ENCODE data around the gene EP400.
A peak's percentile ranks its signal among the peaks of the same experiment; 100 is the strongest.

Gene EP400

DNA sequence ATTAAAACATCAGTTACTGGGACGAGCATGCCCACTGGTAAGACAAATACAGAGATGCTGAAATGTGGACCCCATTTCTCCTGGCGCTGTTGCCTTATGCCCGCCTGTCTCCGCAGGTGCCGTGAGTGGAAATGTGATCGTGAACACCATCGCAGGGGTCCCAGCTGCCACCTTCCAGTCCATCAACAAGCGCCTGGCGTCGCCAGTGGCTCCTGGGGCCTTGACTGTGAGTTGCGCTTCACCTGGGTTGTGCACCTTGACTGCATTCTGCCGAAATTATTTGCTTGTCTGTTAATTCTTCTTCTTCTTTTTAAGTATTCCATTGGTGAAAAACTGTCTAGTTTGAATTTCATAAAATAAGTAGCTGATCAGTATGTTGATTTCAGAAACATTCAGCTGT lies 105.2 kb downstream of the EP400 start:
- Histone ChIP-seq H3K36me3 (replicated peaks in 1 of 2; ENCODE audit: control insufficient read depth in 2 of 2, insufficient read depth in 2 of 2, low read length in 2 of 2) (peaks cover 55 to 95% of the 10 kb centered on the region in 2 donors), H3K9ac (ENCODE audit: low read depth, low read length, poor library complexity) (no peak overlapping the region), H3K14ac (ENCODE audit: low read length) (no peak overlapping the region), H4K8ac (ENCODE audit: low read depth, low read length) (no peak overlapping the region), H2BK12ac (ENCODE audit: low read length) (no peak overlapping the region), H3K79me1 (ENCODE audit: low read depth, low read length) (no peaks in the 10 kb centered on the region), H3K18ac (ENCODE audit: low read length) (no peak overlapping the region), H3K4me1 (ENCODE audit: control insufficient read depth in 2 of 2, insufficient read depth in 1 of 2, low read depth in 1 of 2, low read length in 2 of 2) (no peaks in the 10 kb centered on the region), H2BK5ac (ENCODE audit: low read length) (no peak overlapping the region), H3K4me2 (ENCODE audit: insufficient read depth, low read length, poor library complexity, severe bottlenecking) (no peak overlapping the region), H3K27me3 (ENCODE audit: control insufficient read depth in 3 of 3, insufficient read depth in 3 of 3, low read depth in 1 of 3, low read length in 3 of 3) (no peaks in the 10 kb centered on the region), H3K27ac (replicated peaks; ENCODE audit: low read length) (no peak overlapping the region), H2BK120ac (ENCODE audit: low read depth, low read length) (no peak overlapping the region), H3K23ac (ENCODE audit: low read depth, low read length, poor library complexity) (no peak overlapping the region), H3K9me3 (replicated peaks in 1 of 2; ENCODE audit: control insufficient read depth in 2 of 2, insufficient read depth in 1 of 2, low read depth in 1 of 2, low read length in 2 of 2) (peaks cover 8 to 14% of the 10 kb centered on the region in 2 donors), H3K4me3 (ENCODE audit: low read length in 2 of 2) (no peak overlapping the region), H2BK15ac (ENCODE audit: low read length) (no peak overlapping the region), H2AK5ac (ENCODE audit: low read depth, low read length) (no peak overlapping the region), H4K91ac (ENCODE audit: low read depth, low read length, poor library complexity) (no peak overlapping the region), H3K4ac (ENCODE audit: low read length) (no peak overlapping the region), H2AFZ (ENCODE audit: low read length) (no peak overlapping the region)
- WGBS, 2 donors (ENCODE audit: extremely low coverage in 2 of 2, insufficient read length in 2 of 2, insufficient replicate concordance in 1 of 2) = no CpG with 5 or more reads among the region's 12 CpGs
- DNase-seq (ENCODE audit: low spot score) = no peak

DNA sequence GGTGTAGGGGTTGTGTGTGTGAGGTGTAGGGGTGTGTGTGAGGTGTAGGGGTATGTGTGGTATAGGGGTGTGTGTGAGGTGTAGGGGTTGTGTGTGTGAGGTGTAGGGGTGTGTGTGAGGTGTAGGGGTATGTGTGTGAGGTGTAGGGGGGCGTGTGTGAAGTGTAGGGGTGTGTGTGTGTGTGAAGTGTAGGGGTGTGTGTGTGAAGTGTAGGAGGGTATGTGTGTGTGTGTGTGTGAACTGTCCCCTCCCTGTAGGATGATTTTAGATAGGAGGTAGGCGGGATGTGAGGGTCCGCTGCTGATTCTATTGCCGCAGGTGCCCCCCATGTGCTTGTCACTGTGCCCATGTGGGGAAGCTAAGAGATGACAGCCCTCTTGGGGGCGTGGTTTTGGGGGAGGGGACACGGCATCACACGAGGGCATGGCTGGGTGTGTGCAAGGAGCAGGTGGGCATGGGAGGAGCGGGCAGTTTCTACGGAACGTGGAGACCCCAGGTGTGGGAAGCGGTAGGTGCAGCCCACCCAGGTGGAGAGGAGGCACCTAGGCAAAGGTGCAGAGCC lies 105.9 kb downstream of the EP400 start:
- H2AK5ac ChIP-seq (ENCODE audit: low read depth, low read length) = no peak overlapping the region
- H3K23ac ChIP-seq (ENCODE audit: low read depth, low read length, poor library complexity) = peak overlapping the region; percentile 77
- H3K4me2 ChIP-seq (ENCODE audit: insufficient read depth, low read length, poor library complexity, severe bottlenecking) = no peak overlapping the region
- DNase-seq (ENCODE audit: low spot score) = no peak
- H4K91ac ChIP-seq (ENCODE audit: low read depth, low read length, poor library complexity) = no peak overlapping the region
- no peak overlapping the region for H3K4me3 ChIP-seq (ENCODE audit: low read length in 2 of 2)
- H2BK15ac ChIP-seq (ENCODE audit: low read length) = no peak overlapping the region
- H3K14ac ChIP-seq (ENCODE audit: low read length) = no peak overlapping the region
- no peaks in the 10 kb centered on the region for H3K79me1 ChIP-seq (ENCODE audit: low read depth, low read length)
- H3K4ac ChIP-seq (ENCODE audit: low read length) = no peak overlapping the region
- peaks cover 49 to 93% of the 10 kb centered on the region in 2 donors for H3K36me3 ChIP-seq (replicated peaks in 1 of 2; ENCODE audit: control insufficient read depth in 2 of 2, insufficient read depth in 2 of 2, low read length in 2 of 2)
- H3K9ac ChIP-seq (ENCODE audit: low read depth, low read length, poor library complexity) = no peak overlapping the region
- no peak overlapping the region for H2AFZ ChIP-seq (ENCODE audit: low read length)
- H3K18ac ChIP-seq (ENCODE audit: low read length) = no peak overlapping the region
- H3K27ac ChIP-seq (replicated peaks; ENCODE audit: low read length) = no peak overlapping the region
- WGBS, 2 donors (ENCODE audit: extremely low coverage in 2 of 2, insufficient read length in 2 of 2, insufficient replicate concordance in 1 of 2) = 100% methylated on average over 1 of the region's 11 CpGs; no CpG with 5 or more reads in 1 of the 2 donors
- H2BK5ac ChIP-seq (ENCODE audit: low read length) = no peak overlapping the region
- no peaks in the 10 kb centered on the region for H3K4me1 ChIP-seq (ENCODE audit: control insufficient read depth in 2 of 2, insufficient read depth in 1 of 2, low read depth in 1 of 2, low read length in 2 of 2)
- H3K9me3 ChIP-seq (replicated peaks in 1 of 2; ENCODE audit: control insufficient read depth in 2 of 2, insufficient read depth in 1 of 2, low read depth in 1 of 2, low read length in 2 of 2) = peaks cover 6 to 9% of the 10 kb centered on the region in 2 donors
- H2BK12ac ChIP-seq (ENCODE audit: low read length) = no peak overlapping the region
- no peak overlapping the region for H4K8ac ChIP-seq (ENCODE audit: low read depth, low read length)
- no peaks in the 10 kb centered on the region for H3K27me3 ChIP-seq (ENCODE audit: control insufficient read depth in 3 of 3, insufficient read depth in 3 of 3, low read depth in 1 of 3, low read length in 3 of 3)
- H2BK120ac ChIP-seq (ENCODE audit: low read depth, low read length) = no peak overlapping the region

DNA sequence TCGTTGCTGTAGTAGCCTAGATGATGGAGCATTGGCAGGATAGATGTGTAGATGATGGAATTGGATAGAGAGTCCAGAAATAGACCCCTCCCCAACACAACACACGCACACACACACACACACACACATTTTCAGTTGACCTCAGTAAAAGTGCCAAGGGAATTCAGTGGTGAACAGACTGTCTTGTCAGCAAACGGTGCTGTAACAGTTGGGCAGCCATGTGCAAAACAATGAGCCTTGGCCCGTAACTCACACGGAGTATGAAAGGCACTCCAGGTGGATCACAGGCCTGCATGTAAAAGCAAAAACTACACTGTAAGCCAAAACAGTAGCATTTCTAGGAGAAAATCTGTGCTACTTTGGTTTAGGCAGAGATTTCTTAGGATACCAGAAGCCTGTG lies 106.6 kb downstream of the EP400 start:
- Histone ChIP-seq H3K9me3 (replicated peaks in 1 of 2; ENCODE audit: control insufficient read depth in 2 of 2, insufficient read depth in 1 of 2, low read depth in 1 of 2, low read length in 2 of 2) (peaks cover under 1 to 2% of the 10 kb centered on the region in 2 donors), H3K27me3 (ENCODE audit: control insufficient read depth in 3 of 3, insufficient read depth in 3 of 3, low read depth in 1 of 3, low read length in 3 of 3) (no peaks in the 10 kb centered on the region), H3K4me1 (ENCODE audit: control insufficient read depth in 2 of 2, insufficient read depth in 1 of 2, low read depth in 1 of 2, low read length in 2 of 2) (peaks cover under 1 to 3% of the 10 kb centered on the region in 2 donors), H3K4me3 (ENCODE audit: low read length in 2 of 2) (no peak overlapping the region), H2AFZ (ENCODE audit: low read length) (no peak overlapping the region), H3K79me1 (ENCODE audit: low read depth, low read length) (no peaks in the 10 kb centered on the region), H4K8ac (ENCODE audit: low read depth, low read length) (no peak overlapping the region), H3K14ac (ENCODE audit: low read length) (no peak overlapping the region), H3K9ac (ENCODE audit: low read depth, low read length, poor library complexity) (no peak overlapping the region), H3K23ac (ENCODE audit: low read depth, low read length, poor library complexity) (no peak overlapping the region), H2BK15ac (ENCODE audit: low read length) (no peak overlapping the region), H3K27ac (replicated peaks; ENCODE audit: low read length) (no peak overlapping the region), H2BK12ac (ENCODE audit: low read length) (no peak overlapping the region), H2AK5ac (ENCODE audit: low read depth, low read length) (no peak overlapping the region), H3K4me2 (ENCODE audit: insufficient read depth, low read length, poor library complexity, severe bottlenecking) (no peak overlapping the region), H3K36me3 (replicated peaks in 1 of 2; ENCODE audit: control insufficient read depth in 2 of 2, insufficient read depth in 2 of 2, low read length in 2 of 2) (peaks cover 45 to 92% of the 10 kb centered on the region in 2 donors), H3K18ac (ENCODE audit: low read length) (no peak overlapping the region), H3K4ac (ENCODE audit: low read length) (no peak overlapping the region), H2BK120ac (ENCODE audit: low read depth, low read length) (no peak overlapping the region), H4K91ac (ENCODE audit: low read depth, low read length, poor library complexity) (no peak overlapping the region), H2BK5ac (ENCODE audit: low read length) (no peak overlapping the region)
- WGBS, 2 donors (ENCODE audit: extremely low coverage in 2 of 2, insufficient read length in 2 of 2, insufficient replicate concordance in 1 of 2) = no CpG with 5 or more reads among the region's 5 CpGs
- DNase-seq (ENCODE audit: low spot score) = no peak

- H3K27me3 ChIP-seq (ENCODE audit: control insufficient read depth in 3 of 3, insufficient read depth in 3 of 3, low read depth in 1 of 3, low read length in 3 of 3) = no peaks in the 10 kb centered on the region
- no peak overlapping the region for H3K27ac ChIP-seq (replicated peaks; ENCODE audit: low read length)
- peaks cover 7 to 10% of the 10 kb centered on the region in 2 donors for H3K4me1 ChIP-seq (ENCODE audit: control insufficient read depth in 2 of 2, insufficient read depth in 1 of 2, low read depth in 1 of 2, low read length in 2 of 2)
- no peak overlapping the region for H2BK12ac ChIP-seq (ENCODE audit: low read length)
- H4K91ac ChIP-seq (ENCODE audit: low read depth, low read length, poor library complexity) = no peak overlapping the region
- no peak overlapping the region for H2BK120ac ChIP-seq (ENCODE audit: low read depth, low read length)
- DNase-seq (ENCODE audit: low spot score) = no peak
- H2AFZ ChIP-seq (ENCODE audit: low read length) = no peak overlapping the region
- no peak overlapping the region for H3K14ac ChIP-seq (ENCODE audit: low read length)
- H2BK5ac ChIP-seq (ENCODE audit: low read length) = no peak overlapping the region
- WGBS, 2 donors (ENCODE audit: extremely low coverage in 2 of 2, insufficient read length in 2 of 2, insufficient replicate concordance in 1 of 2) = no CpG with 5 or more reads among the region's 5 CpGs
- no peak overlapping the region for H3K9ac ChIP-seq (ENCODE audit: low read depth, low read length, poor library complexity)
- H3K9me3 ChIP-seq (replicated peaks in 1 of 2; ENCODE audit: control insufficient read depth in 2 of 2, insufficient read depth in 1 of 2, low read depth in 1 of 2, low read length in 2 of 2) = peaks cover 0 to 2% of the 10 kb centered on the region in 2 donors
- no peak overlapping the region for H3K18ac ChIP-seq (ENCODE audit: low read length)
- H3K4ac ChIP-seq (ENCODE audit: low read length) = no peak overlapping the region
- no peak overlapping the region for H3K4me2 ChIP-seq (ENCODE audit: insufficient read depth, low read length, poor library complexity, severe bottlenecking)
- no peak overlapping the region for H3K4me3 ChIP-seq (ENCODE audit: low read length in 2 of 2)
- H3K36me3 ChIP-seq (replicated peaks in 1 of 2; ENCODE audit: control insufficient read depth in 2 of 2, insufficient read depth in 2 of 2, low read length in 2 of 2) = peaks cover 50 to 92% of the 10 kb centered on the region in 2 donors
- peaks cover 3% of the 10 kb centered on the region for H3K79me1 ChIP-seq (ENCODE audit: low read depth, low read length)
- H2AK5ac ChIP-seq (ENCODE audit: low read depth, low read length) = no peak overlapping the region
- H3K23ac ChIP-seq (ENCODE audit: low read depth, low read length, poor library complexity) = no peak overlapping the region
- no peak overlapping the region for H4K8ac ChIP-seq (ENCODE audit: low read depth, low read length)
- H2BK15ac ChIP-seq (ENCODE audit: low read length) = no peak overlapping the region
Measured at GRCh38 chr12:132056951-132057350, 107.2 kb downstream of the EP400 start.
